Stimulated activated CD4-positive, alpha-beta T cell treated with anti-CD3 and anti-CD28 coated beads, Interleukin-2, amount 100 ng/mL, for 48 hours (primary cell): Measurements from ENCODE around the gene CNPY1.

Experiments used
- DNase-seq, 2 donors: peaks; one replicate each; pipeline ENCODE4 v3.0.0-alpha.2; 2020

Gene CNPY1

GRCh38 chr7:155558351-155558750 lies 12.0 kb upstream of the CNPY1 start:
- DNase-seq: no peak

- DNase-seq: no peak
These were observed 11.4 kb upstream of the CNPY1 start for GRCh38 chr7:155557778-155558177.

- no peak for DNase-seq
These were observed 10.4 kb upstream of the CNPY1 start for GRCh38 chr7:155556763-155557162.

GRCh38 chr7:155555116-155555695 lies 8.8 kb upstream of the CNPY1 start:
- no peak for DNase-seq

- no peak for DNase-seq
These were observed 7.5 kb upstream of the CNPY1 start for GRCh38 chr7:155553871-155554270.

GRCh38 chr7:155551785-155552611 lies 5.6 kb upstream of the CNPY1 start:
- no peak for DNase-seq

- DNase-seq: no peak
These were observed 4.6 kb upstream of the CNPY1 start for GRCh38 chr7:155550916-155551315.

GRCh38 chr7:155549226-155549625 lies 2.9 kb upstream of the CNPY1 start:
- no peak for DNase-seq

- no peak for DNase-seq
These were observed 917 bp upstream of the CNPY1 start for GRCh38 chr7:155547161-155547791.

- no peak for DNase-seq
These were observed 1.0 kb downstream of the CNPY1 start for GRCh38 chr7:155545348-155545747.

GRCh38 chr7:155544485-155544884 lies 1.9 kb downstream of the CNPY1 start:
- DNase-seq: no peak

GRCh38 chr7:155543926-155544325 lies 2.4 kb downstream of the CNPY1 start:
- no peak for DNase-seq

- DNase-seq: no peak
These were observed 3.1 kb downstream of the CNPY1 start for GRCh38 chr7:155543011-155543876.

- no peak for DNase-seq
These were observed 4.2 kb downstream of the CNPY1 start for GRCh38 chr7:155541986-155542675.

GRCh38 chr7:155540553-155540952 lies 5.8 kb downstream of the CNPY1 start:
- no peak for DNase-seq

- DNase-seq: no peak
These were observed 8.1 kb downstream of the CNPY1 start for GRCh38 chr7:155538293-155538692.

GRCh38 chr7:155536451-155536850 lies 9.9 kb downstream of the CNPY1 start:
- DNase-seq: no peak

- DNase-seq: no peak
These were observed 11.7 kb downstream of the CNPY1 start for GRCh38 chr7:155534691-155535090.

GRCh38 chr7:155533827-155534690 lies 12.3 kb downstream of the CNPY1 start:
- DNase-seq: peak; percentile 32 to 44

- DNase-seq: no peak
These were observed 13.1 kb downstream of the CNPY1 start for GRCh38 chr7:155533120-155533826.

- DNase-seq: no peak
These were observed 13.6 kb downstream of the CNPY1 start for GRCh38 chr7:155532792-155533119.
